Muscle of leg (tissue), 11 donors: ENCODE measurements around the gene MAP3K8. TPM values are rescaled to one million over a fixed set of nuclear protein-coding genes. Genes with fewer than 3 reads are reported as not detected.

Experiments used
- DNase-seq: peaks from one replicate; pipeline ENCODE4 v3.0.0; 2013
- H3K27ac ChIP-seq: one replicate; pipeline ENCODE4 v1.5.1; 2013; ENCODE audit warnings: mild to moderate bottlenecking, low read length, control low read depth
- H3K27me3 ChIP-seq: one replicate; pipeline ENCODE4 v1.6.1; 2013; ENCODE audit warnings: low read length; ENCODE audit not compliant: control insufficient read depth, insufficient read depth
- H3K36me3 ChIP-seq: one replicate; pipeline ENCODE4 v1.6.1; 2013; ENCODE audit warnings: low read length; ENCODE audit not compliant: control insufficient read depth, insufficient read depth
- H3K4me1 ChIP-seq: one replicate; pipeline ENCODE4 v1.6.1; 2013; ENCODE audit warnings: low read length; ENCODE audit not compliant: control insufficient read depth, insufficient read depth
- H3K4me3 ChIP-seq: one replicate; pipeline ENCODE4 v1.5.1; 2013; ENCODE audit warnings: low read length, control low read depth
- H3K9me3 ChIP-seq: replicated peaks from 2 replicates; pipeline ENCODE4 v1.6.1; 2013; ENCODE audit warnings: low read depth, low read length; ENCODE audit not compliant: control insufficient read depth
- WGBS: methylation state at CpG from one replicate; pipeline ENCODE4 v1.1.5; 2013; ENCODE audit warnings: missing lambda C conversion rate; ENCODE audit not compliant: insufficient coverage; 5-methylcytosine and 5-hydroxymethylcytosine counted together
- polyA plus RNA-seq, 8 donors: library from polyadenylated mRNA; unstranded; fragments of 120-200 nt; gene quantifications; one replicate each; pipeline versions ENCODE4 v1.2.1 to v1.2.3, GENCODE V29; 2013; ENCODE audit warnings: inconsistent platforms in 1 of 8, low replicate concordance in 1 of 8; ENCODE audit not compliant: insufficient read length in 8 of 8, insufficient read depth in 1 of 8
- total RNA-seq: library from RNA; stranded (reverse); fragments of 120-200 nt; gene quantifications from one replicate; pipeline ENCODE4 v1.2.4, GENCODE V29; 2013

Gene MAP3K8
- total and polyA plus RNA-seq, 9 donors: 2.0 to 5.0 (median 3.5) TPM

DNA sequence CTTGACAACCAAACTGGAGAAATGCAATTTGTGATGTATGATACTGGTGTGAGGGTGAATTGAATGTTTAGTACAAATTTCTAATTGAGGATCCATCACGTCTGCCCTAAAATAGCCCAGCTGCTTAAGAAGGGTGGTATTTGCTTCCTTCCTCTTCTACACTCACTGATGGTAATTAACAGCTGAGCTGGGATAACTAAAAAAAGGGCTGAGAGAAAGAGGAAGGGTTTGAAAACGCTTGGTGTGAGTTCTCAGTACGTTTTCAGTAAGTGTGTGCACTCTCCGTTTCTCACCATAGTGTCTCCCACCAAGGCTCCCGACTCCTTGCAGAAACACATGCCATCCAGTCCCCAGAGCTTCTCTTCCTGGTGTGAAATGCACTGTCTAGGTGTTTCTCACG lies 54.3 kb downstream of the MAP3K8 start:
- Histone ChIP-seq H3K36me3 (no peaks in the 10 kb centered on the region), H3K27ac (peak overlapping the region; percentile 62), H3K9me3 (peaks cover 2% of the 10 kb centered on the region), H3K4me3 (no peak overlapping the region), H3K4me1 (peaks cover 3% of the 10 kb centered on the region), H3K27me3 (peaks cover 2% of the 10 kb centered on the region)
- peak; percentile 63 for DNase-seq
- 22% methylated on average over 1 of the region's 6 CpGs for WGBS

GRCh38 chr10:30489346-30489745 lies 55.4 kb downstream of the MAP3K8 start:
- 16% methylated on average over 6 of the region's 7 CpGs for WGBS
- no peaks in the 10 kb centered on the region for H3K9me3 ChIP-seq
- peaks cover 3% of the 10 kb centered on the region for H3K4me1 ChIP-seq
- H3K4me3 ChIP-seq: no peak overlapping the region
- H3K27ac ChIP-seq: no peak overlapping the region
- peaks cover 2% of the 10 kb centered on the region for H3K27me3 ChIP-seq
- DNase-seq: no peak
- H3K36me3 ChIP-seq: no peaks in the 10 kb centered on the region

DNA sequence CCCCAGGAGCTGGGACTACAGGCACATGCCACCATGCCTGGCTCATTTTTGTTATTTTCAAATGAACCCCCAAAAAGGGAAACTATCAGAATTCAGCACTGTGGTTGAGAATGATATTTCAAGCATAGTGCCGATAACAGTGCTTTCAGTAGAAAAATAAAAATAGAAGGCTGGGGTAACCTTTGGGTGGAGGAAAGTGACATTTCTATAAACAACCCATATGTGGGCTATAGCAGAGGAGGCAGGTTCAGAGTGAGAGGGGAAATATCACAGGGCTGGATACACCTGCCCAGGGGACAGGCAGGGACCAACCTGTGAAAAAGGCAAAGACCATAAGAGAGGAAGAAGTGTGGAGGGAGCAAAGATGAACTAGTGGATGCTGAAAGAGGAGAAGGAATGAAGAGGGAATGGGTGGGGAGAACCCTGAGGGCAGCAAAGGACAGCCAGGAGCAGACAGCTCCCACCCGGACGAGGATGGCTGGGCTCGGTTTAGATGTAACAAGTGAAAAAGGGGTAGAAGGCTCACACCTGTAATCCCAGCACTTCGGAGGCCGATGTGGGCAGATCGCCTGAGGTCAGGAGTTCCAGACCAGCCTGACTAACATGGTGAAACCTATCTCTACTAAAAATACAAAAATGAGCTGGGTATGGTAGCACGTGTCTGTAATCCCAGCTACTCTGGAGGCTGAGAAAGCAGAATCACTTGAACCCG lies 56.5 kb downstream of the MAP3K8 start:
- H3K4me1 ChIP-seq: peaks cover 3% of the 10 kb centered on the region

GRCh38 chr10:30491204-30491915 lies 57.4 kb downstream of the MAP3K8 start:
- no peaks in the 10 kb centered on the region for H3K36me3 ChIP-seq
- H3K27ac ChIP-seq: no peak overlapping the region
- peaks cover 2% of the 10 kb centered on the region for H3K27me3 ChIP-seq
- 64% methylated on average over 3 of the region's 8 CpGs for WGBS
- no peak for DNase-seq
- H3K9me3 ChIP-seq: no peaks in the 10 kb centered on the region
- no peak overlapping the region for H3K4me3 ChIP-seq
- H3K4me1 ChIP-seq: peaks cover 3% of the 10 kb centered on the region

More for the DNA sequence above, 56.5 kb downstream of the MAP3K8 start:
- no peak for DNase-seq
- H3K36me3 ChIP-seq: no peaks in the 10 kb centered on the region
- H3K4me3 ChIP-seq: no peak overlapping the region
- peaks cover 2% of the 10 kb centered on the region for H3K27me3 ChIP-seq
- no peaks in the 10 kb centered on the region for H3K9me3 ChIP-seq
- no peak overlapping the region for H3K27ac ChIP-seq
- WGBS: 80% methylated on average over 4 of the region's 9 CpGs

GRCh38 chr10:30491916-30492515 lies 58.0 kb downstream of the MAP3K8 start:
- no peak overlapping the region for H3K27ac ChIP-seq
- peaks cover 3% of the 10 kb centered on the region for H3K4me1 ChIP-seq
- no peak for DNase-seq
- WGBS: 87% methylated on average over 3 of the region's 4 CpGs
- peaks cover 2% of the 10 kb centered on the region for H3K27me3 ChIP-seq
- no peak overlapping the region for H3K4me3 ChIP-seq
- H3K36me3 ChIP-seq: no peaks in the 10 kb centered on the region
- H3K9me3 ChIP-seq: no peaks in the 10 kb centered on the region

GRCh38 chr10:30493609-30494530 lies 59.9 kb downstream of the MAP3K8 start:
- Histone ChIP-seq H3K4me1 (peaks cover 3% of the 10 kb centered on the region), H3K4me3 (no peak overlapping the region), H3K27me3 (peaks cover 2% of the 10 kb centered on the region), H3K9me3 (no peaks in the 10 kb centered on the region), H3K27ac (no peak overlapping the region), H3K36me3 (no peaks in the 10 kb centered on the region)
- 71% methylated on average over 10 of the region's 11 CpGs for WGBS
- peak; percentile 78 for DNase-seq

DNA sequence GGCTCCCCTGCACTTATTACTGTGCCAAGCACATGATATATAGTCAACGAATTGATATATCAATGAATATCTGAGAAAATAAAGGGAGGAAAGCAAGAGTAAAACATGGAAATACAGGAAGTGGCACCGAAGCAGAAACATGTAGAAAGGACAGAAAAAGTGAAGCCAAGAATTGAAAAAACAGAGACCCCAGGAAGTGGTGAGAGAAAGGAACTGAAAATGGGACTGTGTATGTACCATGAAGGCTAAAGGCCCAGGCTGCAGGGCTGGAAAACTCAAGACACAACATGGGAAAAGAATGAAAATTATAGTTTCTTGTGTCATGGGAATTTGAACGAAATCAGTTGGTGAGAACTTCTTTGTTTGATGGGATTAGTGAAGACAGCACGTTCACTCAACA lies 60.6 kb downstream of the MAP3K8 start:
- Histone ChIP-seq H3K27me3 (peaks cover 2% of the 10 kb centered on the region), H3K4me3 (no peak overlapping the region), H3K36me3 (no peaks in the 10 kb centered on the region), H3K9me3 (no peaks in the 10 kb centered on the region), H3K27ac (no peak overlapping the region), H3K4me1 (peaks cover 3% of the 10 kb centered on the region)
- no peak for DNase-seq
- WGBS: 70% methylated on average over 3 of the region's 4 CpGs

DNA sequence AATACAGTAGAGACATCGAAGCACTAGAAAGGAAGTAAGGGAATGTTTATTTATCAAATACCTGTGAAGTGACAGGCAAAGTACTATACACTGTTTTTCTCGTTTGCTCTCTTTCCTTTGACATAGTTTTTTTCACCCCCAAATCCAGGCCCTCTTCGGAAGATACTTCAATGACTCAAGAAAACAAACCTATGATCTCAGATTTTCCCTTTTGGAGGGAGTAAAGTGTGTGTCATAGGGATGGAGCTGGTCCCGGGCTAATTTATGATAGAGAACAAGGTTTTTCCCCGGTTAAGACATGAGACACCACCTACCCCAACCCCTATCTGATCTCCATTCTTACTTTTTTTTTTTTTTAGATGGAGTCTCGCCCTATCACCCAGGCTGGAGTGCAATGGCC lies 61.7 kb downstream of the MAP3K8 start:
- Histone ChIP-seq H3K4me1 (peaks cover 3% of the 10 kb centered on the region), H3K4me3 (no peak overlapping the region), H3K27ac (no peak overlapping the region), H3K36me3 (no peaks in the 10 kb centered on the region), H3K9me3 (no peaks in the 10 kb centered on the region), H3K27me3 (no peaks in the 10 kb centered on the region)
- no CpG with 5 or more reads among the region's 6 CpGs for WGBS
- DNase-seq: no peak

DNA sequence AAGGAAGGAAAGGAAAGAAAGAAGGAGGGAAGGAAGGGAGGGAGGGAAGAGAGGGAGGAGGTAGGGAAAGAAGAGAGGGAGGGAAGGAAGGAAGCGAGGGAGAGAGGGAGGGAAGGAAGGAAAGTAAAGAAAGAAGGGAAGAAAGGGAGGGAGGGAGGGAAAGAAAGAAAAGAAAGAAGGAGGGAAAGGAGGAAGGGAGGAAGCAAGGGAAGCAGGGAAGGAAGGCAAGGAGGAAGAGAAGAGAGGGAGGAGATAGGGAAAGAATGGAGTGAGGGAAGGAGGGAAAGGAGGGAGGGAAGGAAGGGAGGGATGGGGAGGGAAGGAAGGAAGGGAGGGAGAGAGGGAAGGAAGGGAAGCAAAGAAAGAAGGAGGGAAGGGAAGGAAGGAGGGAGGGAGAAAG lies 65.8 kb downstream of the MAP3K8 start:
- H3K9me3 ChIP-seq: no peaks in the 10 kb centered on the region
- H3K4me3 ChIP-seq: no peak overlapping the region
- WGBS: 79% methylated on average over 1 of the region's 1 CpG

More for the DNA sequence above, 65.8 kb downstream of the MAP3K8 start:
- no peaks in the 10 kb centered on the region for H3K36me3 ChIP-seq
- DNase-seq: no peak
- peaks cover 4% of the 10 kb centered on the region for H3K27me3 ChIP-seq
- no peak overlapping the region for H3K27ac ChIP-seq
- H3K4me1 ChIP-seq: no peaks in the 10 kb centered on the region
